BE2C (cell line): ENCODE measurements around the gene DTX3.

Experiments used
- DNase-seq: peaks from one replicate; pipeline ENCODE4 v3.0.0-alpha.2; 2020
- H3K27me3 ChIP-seq: fragments of 250-450 bp; sonication (Bioruptor Pico); 2 replicates; pipeline ENCODE4 v1.5.1; 2020; ENCODE audit warnings: mild to moderate bottlenecking
- H3K36me3 ChIP-seq: fragments of 250-450 bp; sonication (Bioruptor Pico); 2 replicates; pipeline ENCODE4 v1.5.1; 2020; ENCODE audit warnings: mild to moderate bottlenecking
- H3K4me1 ChIP-seq: fragments of 250-450 bp; sonication (Bioruptor Pico); 2 replicates; pipeline ENCODE4 v1.5.1; 2020
- H3K4me3 ChIP-seq: 2 replicates; pipeline ENCODE4 v1.5.1; 2011; ENCODE audit warnings: low read depth, low read length
- H3K9me3 ChIP-seq: fragments of 250-450 bp; sonication (Bioruptor Pico); 2 replicates; pipeline ENCODE4 v1.5.1; 2020
- CTCF ChIP-seq: IDR thresholded peaks from 2 replicates; pipeline ENCODE4 v1.5.1; 2012; ENCODE audit warnings: mild to moderate bottlenecking, low read depth, low read length

The DTX3 gene

GRCh38 chr12:57623811-57624390, 19.3 kb downstream of the DTX3 start:
- Histone ChIP-seq H3K9me3 (no peaks in the 10 kb centered on the region), H3K4me3 (no peak overlapping the region), H3K27me3 (peaks cover 6% of the 10 kb centered on the region; the same call in 1 of the 2 replicates), H3K4me1 (no peaks in the 10 kb centered on the region), H3K36me3 (peaks cover 3% of the 10 kb centered on the region; the same call in 1 of the 2 replicates)
- no peak for TF ChIP-seq CTCF
- no peak for DNase-seq

- H3K27me3 ChIP-seq: peaks cover 6% of the 10 kb centered on the region; the same call in 1 of the 2 replicates
- H3K36me3 ChIP-seq: peaks cover 3% of the 10 kb centered on the region; the same call in 1 of the 2 replicates
Observed at GRCh38 chr12:57624441-57625220, 20.0 kb downstream of the DTX3 start.

DNA sequence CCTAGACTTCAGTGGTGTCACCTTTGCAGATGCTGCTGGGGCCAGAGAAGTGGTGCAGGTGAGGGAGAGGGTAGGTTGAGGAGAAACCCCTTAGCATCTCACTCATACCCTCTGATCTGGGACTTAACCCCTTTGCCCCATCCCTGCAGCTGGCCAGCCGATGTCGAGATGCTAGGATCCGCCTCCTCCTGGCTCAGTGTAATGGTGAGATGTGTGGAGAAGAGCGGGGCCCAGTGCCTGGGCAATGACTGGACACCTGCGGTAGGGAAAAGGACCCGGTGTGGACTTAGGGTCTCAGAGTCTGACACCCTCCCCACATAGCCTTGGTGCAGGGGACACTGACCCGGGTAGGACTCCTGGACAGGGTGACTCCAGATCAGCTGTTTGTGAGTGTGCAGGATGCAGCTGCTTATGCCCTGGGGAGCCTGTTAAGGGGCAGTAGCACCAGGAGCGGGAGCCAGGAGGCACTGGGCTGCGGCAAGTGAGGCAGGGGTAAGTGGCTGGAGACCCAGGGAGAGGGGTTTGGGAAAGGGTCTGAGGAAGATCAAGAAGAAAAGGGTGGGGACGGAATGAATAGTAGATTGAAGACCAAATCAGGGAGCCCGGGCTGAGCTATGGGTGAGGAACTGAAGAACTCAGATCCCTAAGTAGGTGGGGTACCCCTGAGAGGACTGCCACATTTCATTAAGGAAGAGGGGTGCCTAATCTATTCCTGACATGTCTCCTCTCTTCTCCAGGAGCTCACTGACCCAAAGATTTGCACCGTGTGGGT, 20.8 kb downstream of the DTX3 start:
- no peaks in the 10 kb centered on the region for H3K9me3 ChIP-seq

More at GRCh38 chr12:57624441-57625220, 20.0 kb downstream of the DTX3 start:
- TF ChIP-seq CTCF: no peak
- H3K9me3 ChIP-seq: no peaks in the 10 kb centered on the region
- no peak overlapping the region for H3K4me3 ChIP-seq
- no peak for DNase-seq
- no peaks in the 10 kb centered on the region for H3K4me1 ChIP-seq

DNA sequence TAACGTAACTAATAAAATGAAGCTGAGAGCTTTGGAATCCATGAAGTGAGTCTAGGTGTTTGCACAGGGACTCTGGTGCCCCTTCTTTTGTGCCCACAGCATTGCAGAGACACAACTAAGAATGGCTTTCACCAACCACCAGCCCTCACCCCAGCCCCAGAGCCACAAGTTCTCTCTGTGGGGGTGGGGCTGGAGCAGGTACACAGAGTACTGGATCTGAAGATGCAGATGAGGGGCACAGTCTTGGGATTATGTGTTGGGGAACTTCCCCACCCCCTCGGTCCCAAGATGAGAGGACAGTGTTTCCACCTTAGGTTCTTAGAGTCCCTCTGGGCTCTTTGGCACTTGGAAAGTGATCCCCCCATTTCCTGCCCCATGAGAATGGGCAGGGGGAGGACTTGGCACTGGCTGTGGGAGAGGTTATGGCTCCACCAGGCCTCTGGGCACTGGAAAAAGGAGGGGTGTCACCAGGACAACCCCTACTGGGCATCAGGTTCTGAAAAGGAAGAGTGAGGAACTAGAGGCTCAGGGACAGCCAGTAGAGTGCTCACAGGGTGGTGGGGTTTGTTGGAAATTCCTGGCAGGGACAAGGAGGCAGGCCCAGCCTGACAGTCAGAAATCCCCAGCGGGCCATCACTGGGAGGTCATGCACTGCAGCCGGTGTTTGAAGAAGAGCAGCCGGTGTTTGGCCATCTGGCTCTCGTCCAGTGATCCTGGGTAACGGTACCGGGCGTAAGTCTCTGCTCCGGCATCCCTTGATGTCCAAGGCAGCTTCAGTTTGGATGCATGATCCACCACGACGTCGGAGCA, 21.7 kb downstream of the DTX3 start:
- H3K4me1 ChIP-seq: no peaks in the 10 kb centered on the region
- peaks cover 3% of the 10 kb centered on the region; the same call in 1 of the 2 replicates for H3K36me3 ChIP-seq
- H3K9me3 ChIP-seq: no peaks in the 10 kb centered on the region
- no peak overlapping the region for H3K4me3 ChIP-seq
- no peak for TF ChIP-seq CTCF
- H3K27me3 ChIP-seq: no peaks in the 10 kb centered on the region
- DNase-seq: no peak

More for the DNA sequence above, 20.8 kb downstream of the DTX3 start:
- H3K4me1 ChIP-seq: no peaks in the 10 kb centered on the region
- peaks cover 6% of the 10 kb centered on the region; the same call in 1 of the 2 replicates for H3K27me3 ChIP-seq
- TF ChIP-seq CTCF: no peak
- H3K4me3 ChIP-seq: no peak overlapping the region
- DNase-seq: no peak
- peaks cover 3% of the 10 kb centered on the region; the same call in 1 of the 2 replicates for H3K36me3 ChIP-seq

GRCh38 chr12:57626921-57627445, 22.4 kb downstream of the DTX3 start:
- no peaks in the 10 kb centered on the region for H3K27me3 ChIP-seq
- H3K4me1 ChIP-seq: no peaks in the 10 kb centered on the region; the same call in 1 of the 2 replicates
- no peak for TF ChIP-seq CTCF

More at GRCh38 chr12:57626921-57627445, 22.4 kb downstream of the DTX3 start:
- H3K36me3 ChIP-seq: peaks cover 3% of the 10 kb centered on the region; the same call in 1 of the 2 replicates
- DNase-seq: no peak
- no peaks in the 10 kb centered on the region for H3K9me3 ChIP-seq
- no peak overlapping the region for H3K4me3 ChIP-seq
